Upper lobe of left lung (tissue), 4 donors: ENCODE results near the gene HDAC7.

Experiments used
- CTCF ChIP-seq, 6 experiments: fragments of 450-650 bp in 4 of 6; fragments of 200-600 bp in 2 of 6; sonication (generic) in 2 of 6; IDR thresholded peaks; one replicate each; pipeline ENCODE4 v1.5.1; 2016 to 2019; ENCODE audit warnings: antibody characterized with exemption in 6 of 6
- EP300 ChIP-seq, 4 donors: sonication (generic); formaldehyde crosslinking; IDR thresholded peaks; one replicate each; pipeline ENCODE4 v1.5.1; 2017; ENCODE audit warnings: antibody characterized with exemption in 4 of 4, control low read depth in 2 of 4
- POLR2A ChIP-seq, 4 donors: fragments of 450-650 bp; IDR thresholded peaks; one replicate each; pipeline ENCODE4 v1.5.1; 2016 to 2017; ENCODE audit warnings: antibody characterized with exemption in 4 of 4, mild to moderate bottlenecking in 2 of 4
- POLR2AphosphoS5 ChIP-seq, 2 donors: sonication (generic); formaldehyde crosslinking; IDR thresholded peaks; one replicate each; pipeline ENCODE4 v1.5.1; 2017; ENCODE audit warnings: antibody characterized with exemption in 2 of 2

GRCh38 chr12:47753021-47754001 is 66.4 kb downstream of the HDAC7 start:
- TF ChIP-seq CTCF (IDR thresholded peaks at IDR 0.05) (peak in 1 of 6 experiments; percentile 16), POLR2A (IDR thresholded peaks at IDR 0.05) (peak in 1 of 4 donors; percentile 26), EP300 (IDR thresholded peaks at IDR 0.05) (peak in 2 of 4 donors; percentile 48 to 54), POLR2AphosphoS5 (IDR thresholded peaks at IDR 0.05) (peak; percentile 67 to 85)
